GM12892 (cell line): ENCODE results near the gene HAUS2.

Source experiments
- POLR2A ChIP-seq: IDR thresholded peaks from 2 replicates; pipeline ENCODE4 v1.6.1; 2011; ENCODE audit warnings: low read depth, low read length, control low read depth
- TAF1 ChIP-seq: IDR thresholded peaks from 2 replicates; pipeline ENCODE4 v1.6.1; 2011; ENCODE audit warnings: low read depth, mild to moderate bottlenecking, control low read depth, low read length, borderline replicate concordance

DNA sequence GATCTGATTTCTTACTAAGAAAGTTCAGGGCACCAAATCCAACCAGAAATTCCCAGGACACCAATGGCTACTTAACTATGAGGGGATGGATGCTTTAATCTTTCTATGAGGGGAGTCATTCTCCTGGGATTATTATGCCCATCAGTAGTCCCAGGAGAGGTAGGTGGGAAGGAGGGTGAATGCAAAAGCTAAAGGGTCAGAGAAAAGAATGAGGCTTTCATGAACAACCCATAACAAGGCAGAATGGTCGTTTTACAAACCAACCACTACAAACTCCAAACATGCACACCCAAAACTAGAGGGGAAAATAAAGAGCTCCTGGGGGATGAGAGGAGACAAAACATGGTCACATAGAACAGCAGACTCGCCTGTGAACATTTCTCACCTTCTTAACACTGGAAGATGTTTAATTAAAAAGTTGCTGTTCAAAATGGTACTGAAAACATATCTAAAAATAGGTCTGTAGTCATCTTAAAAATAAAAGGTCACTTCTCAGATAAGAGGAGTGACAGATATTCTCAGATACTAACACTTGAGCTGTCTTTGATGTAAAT lies 30.4 kb downstream of the HAUS2 start:
- no peak for TF ChIP-seq TAF1
- no peak for TF ChIP-seq POLR2A
